Keratinocyte (primary cell): ENCODE results near the gene CD200R1L. TPM values are rescaled to one million over a fixed set of nuclear protein-coding genes. Genes with fewer than 3 reads are reported as not detected.
A peak's percentile ranks its signal among the peaks of the same experiment; 100 is the strongest.

Experiments used
- DNase-seq: peaks from one replicate; pipeline ENCODE4 v3.0.0-alpha.2; 2011; ENCODE audit warnings: low read depth, missing footprints, low spot score
- FAIRE-seq: peaks from 2 replicates; lab custom pipeline; 2011; peaks lifted over from hg19 to GRCh38; lab: Jason Lieb, UNC
- H2AFZ ChIP-seq: 2 replicates; pipeline ENCODE4 v1.6.0; 2012; ENCODE audit warnings: low read length, control low read depth, inconsistent platforms; ENCODE audit not compliant: control insufficient read depth
- H3K27ac ChIP-seq: 2 replicates; pipeline ENCODE4 v1.5.1; 2011; ENCODE audit warnings: low read length; ENCODE audit not compliant: control insufficient read depth, insufficient read depth
- H3K27me3 ChIP-seq: 3 replicates; pipeline ENCODE4 v1.6.0; 2011; ENCODE audit warnings: low read length; ENCODE audit not compliant: control insufficient read depth, insufficient read depth; ENCODE audit errors: extremely low read depth
- H3K36me3 ChIP-seq, 2 experiments: 2 replicates in 1 of 2; 3 replicates in 1 of 2; pipeline ENCODE4 v1.5.1; 2011; ENCODE audit warnings: low read length in 2 of 2, mild to moderate bottlenecking in 1 of 2; ENCODE audit not compliant: control insufficient read depth in 2 of 2, insufficient read depth in 2 of 2; ENCODE audit errors: extremely low read depth in 1 of 2
- H3K4me1 ChIP-seq: 3 replicates; pipeline ENCODE4 v1.5.1; 2011; ENCODE audit warnings: low read length; ENCODE audit not compliant: control insufficient read depth, insufficient read depth; ENCODE audit errors: extremely low read depth
- H3K4me2 ChIP-seq: 3 replicates; pipeline ENCODE4 v1.6.0; 2011; ENCODE audit warnings: low read depth, low read length; ENCODE audit not compliant: control insufficient read depth, insufficient read depth; ENCODE audit errors: extremely low read depth
- H3K4me3 ChIP-seq, 3 experiments: fragments of 200-600 bp in 1 of 3; sonication (generic) in 1 of 3; 2 replicates in 2 of 3; 3 replicates in 1 of 3; pipeline ENCODE4 v1.5.1; 2011 to 2016; ENCODE audit warnings: low read length in 3 of 3, mild to moderate bottlenecking in 3 of 3, control low read depth in 2 of 3, inconsistent platforms in 1 of 3, low read depth in 1 of 3, mixed read lengths in 1 of 3, mixed run types in 1 of 3, moderate library complexity in 1 of 3; ENCODE audit not compliant: control insufficient read depth in 2 of 3, insufficient read depth in 2 of 3; ENCODE audit errors: extremely low read depth in 1 of 3
- H3K79me2 ChIP-seq: 2 replicates; pipeline ENCODE4 v1.6.0; 2012; ENCODE audit warnings: low read length; ENCODE audit not compliant: control insufficient read depth, insufficient read depth
- H3K9ac ChIP-seq: 3 replicates; pipeline ENCODE4 v1.6.0; 2011; ENCODE audit warnings: low read length; ENCODE audit not compliant: control insufficient read depth, insufficient read depth; ENCODE audit errors: extremely low read depth
- H3K9me1 ChIP-seq: 3 replicates; pipeline ENCODE4 v1.6.0; 2011; ENCODE audit warnings: low read length; ENCODE audit not compliant: control insufficient read depth, insufficient read depth; ENCODE audit errors: extremely low read depth
- H3K9me3 ChIP-seq: 2 replicates; pipeline ENCODE4 v1.5.1; 2012; ENCODE audit warnings: low read depth, low read length; ENCODE audit not compliant: control insufficient read depth
- H4K20me1 ChIP-seq: 3 replicates; pipeline ENCODE4 v1.6.0; 2011; ENCODE audit warnings: low read length; ENCODE audit not compliant: control insufficient read depth, insufficient read depth; ENCODE audit errors: extremely low read depth
- CTCF ChIP-seq, 3 experiments: IDR thresholded peaks in 1 of 3; conservative IDR thresholded peaks in 1 of 3; optimal IDR thresholded peaks in 1 of 3; 2 replicates in 2 of 3; 3 replicates in 1 of 3; pipeline versions ENCODE3 to v1.5.1; 2011; ENCODE audit warnings: low read length in 3 of 3, mild to moderate bottlenecking in 3 of 3, moderate library complexity in 2 of 3, control low read depth in 1 of 3, inconsistent platforms in 1 of 3; ENCODE audit not compliant: insufficient read depth in 2 of 3; ENCODE audit errors: extremely low read depth in 1 of 3
- EZH2 ChIP-seq: IDR thresholded peaks from one replicate; pipeline ENCODE4 v1.6.1; 2012; ENCODE audit warnings: inconsistent platforms, mild to moderate bottlenecking, low read length, moderate library complexity
- dilution Hi-C: fragments of 300-500 bp; cut with MboI; formaldehyde crosslinking; loops from one replicate; pipeline ENCODE4 v1.7.0; 2020; ENCODE audit warnings: low sequenced_read_pairs; ENCODE audit not compliant: extremely low pct_ligation_motif_present
- polyA plus RNA-seq, 5 experiments: library from polyadenylated mRNA; depleted of rRNA in 3 of 5; stranded (reverse) in 3 of 5; stranded (forward) in 1 of 5; unstranded in 1 of 5; fragments of >200 nt; gene quantifications; 1 replicate in 1 of 5; 2 replicates in 3 of 5; 3 replicates in 1 of 5; pipeline versions ENCODE4 v1.2.1 to v1.2.3, GENCODE V29; 2011 to 2012; ENCODE audit warnings: missing spikeins in 2 of 5, low read depth in 1 of 5, low replicate concordance in 1 of 5

The CD200R1L gene
- polyA plus RNA-seq, 1 donor (not counting 4 experiments of a cell fraction or from before 2014, with no cell fraction given): not detected

- no peaks in the 10 kb centered on the region for H3K36me3 ChIP-seq
- no peaks in the 10 kb centered on the region for H3K4me1 ChIP-seq
- dilution Hi-C loops: no loop called here
- no peak for FAIRE-seq
- no peak overlapping the region for H3K9ac ChIP-seq
- no peaks in the 10 kb centered on the region for H3K9me3 ChIP-seq
- H3K9me1 ChIP-seq: no peaks in the 10 kb centered on the region
- no peaks in the 10 kb centered on the region for H3K79me2 ChIP-seq
- no peak for DNase-seq
- no peaks in the 10 kb centered on the region for H3K27me3 ChIP-seq
- H3K4me2 ChIP-seq: no peak overlapping the region
- TF ChIP-seq EZH2 (no peak), CTCF (optimal IDR thresholded peaks at IDR 0.05 in 1 of 3, IDR thresholded peaks at IDR 0.05 in 1 of 3, conservative IDR thresholded peaks at IDR 0.05 in 1 of 3; ENCODE audit: extremely low read depth in 1 of 3, insufficient read depth in 2 of 3, low read length in 3 of 3) (no peak)
- no peaks in the 10 kb centered on the region for H4K20me1 ChIP-seq
- H3K27ac ChIP-seq: no peak overlapping the region
- H2AFZ ChIP-seq: no peak overlapping the region
- H3K4me3 ChIP-seq: no peak overlapping the region
Observed at GRCh38 chr3:112815981-112816380, 30.7 kb downstream of the CD200R1L start.

GRCh38 chr3:112814266-112814665, 32.4 kb downstream of the CD200R1L start:
- FAIRE-seq: peak; percentile 67

More at GRCh38 chr3:112814266-112814665, 32.4 kb downstream of the CD200R1L start:
- Histone ChIP-seq H3K4me2 (no peak overlapping the region), H4K20me1 (no peaks in the 10 kb centered on the region), H3K36me3 (no peaks in the 10 kb centered on the region), H3K27me3 (no peaks in the 10 kb centered on the region), H3K79me2 (no peaks in the 10 kb centered on the region), H3K9ac (no peak overlapping the region), H3K9me3 (no peaks in the 10 kb centered on the region), H3K4me1 (no peaks in the 10 kb centered on the region), H2AFZ (no peak overlapping the region), H3K9me1 (no peaks in the 10 kb centered on the region), H3K27ac (no peak overlapping the region), H3K4me3 (no peak overlapping the region)
- TF ChIP-seq CTCF (optimal IDR thresholded peaks at IDR 0.05 in 1 of 3, IDR thresholded peaks at IDR 0.05 in 1 of 3, conservative IDR thresholded peaks at IDR 0.05 in 1 of 3; ENCODE audit: extremely low read depth in 1 of 3, insufficient read depth in 2 of 3, low read length in 3 of 3): peak in 2 of 3 experiments; percentile 49 to 51
- no peak for TF ChIP-seq EZH2
- dilution Hi-C loops: no loop called here
- DNase-seq: no peak
